Mesothelial cell of epicardium (in vitro differentiated cells): ENCODE results near the gene RUSC2. TPM values are rescaled to one million over a fixed set of nuclear protein-coding genes. Genes with fewer than 3 reads are reported as not detected.

ENCODE experiments used
- DNase-seq, 2 experiments: peaks; one replicate each; pipeline ENCODE4 v3.0.0; 2021; ENCODE audit warnings: low spot score in 2 of 2; ENCODE audit not compliant: unreplicated experiment in 2 of 2
- H3K27ac Mint-ChIP-seq: 2 replicates; pipeline ENCODE4 v1.8.0; 2021; ENCODE audit warnings: mixed read lengths
- H3K27me3 Mint-ChIP-seq: 2 replicates; pipeline ENCODE4 v1.8.0; 2021; ENCODE audit warnings: low read depth, mixed read lengths
- H3K36me3 Mint-ChIP-seq: 2 replicates; pipeline ENCODE4 v1.8.0; 2021; ENCODE audit warnings: mixed read lengths
- H3K4me1 Mint-ChIP-seq: 2 replicates; pipeline ENCODE4 v1.8.0; 2021; ENCODE audit warnings: mixed read lengths
- H3K4me3 Mint-ChIP-seq: 2 replicates; pipeline ENCODE4 v1.8.0; 2021; ENCODE audit warnings: mild to moderate bottlenecking, moderate library complexity, mixed read lengths
- H3K9me3 Mint-ChIP-seq: 2 replicates; pipeline ENCODE4 v1.8.0; 2021; ENCODE audit warnings: mixed read lengths
- total RNA-seq: library from RNA; stranded (reverse); gene quantifications from 3 replicates; pipeline ENCODE4 v1.2.1, GENCODE V29; 2021
- TF ChIP-seq, protein P1 (sequence below): fragments of 200-600 bp; sonication (generic); IDR thresholded peaks from one replicate; pipeline ENCODE4 v1.5.0; 2021; ENCODE audit warnings: antibody characterized with exemption; ENCODE audit not compliant: unreplicated experiment

The RUSC2 gene
- total RNA-seq, 1 donor from 2014 or later: 33.5 TPM

DNA sequence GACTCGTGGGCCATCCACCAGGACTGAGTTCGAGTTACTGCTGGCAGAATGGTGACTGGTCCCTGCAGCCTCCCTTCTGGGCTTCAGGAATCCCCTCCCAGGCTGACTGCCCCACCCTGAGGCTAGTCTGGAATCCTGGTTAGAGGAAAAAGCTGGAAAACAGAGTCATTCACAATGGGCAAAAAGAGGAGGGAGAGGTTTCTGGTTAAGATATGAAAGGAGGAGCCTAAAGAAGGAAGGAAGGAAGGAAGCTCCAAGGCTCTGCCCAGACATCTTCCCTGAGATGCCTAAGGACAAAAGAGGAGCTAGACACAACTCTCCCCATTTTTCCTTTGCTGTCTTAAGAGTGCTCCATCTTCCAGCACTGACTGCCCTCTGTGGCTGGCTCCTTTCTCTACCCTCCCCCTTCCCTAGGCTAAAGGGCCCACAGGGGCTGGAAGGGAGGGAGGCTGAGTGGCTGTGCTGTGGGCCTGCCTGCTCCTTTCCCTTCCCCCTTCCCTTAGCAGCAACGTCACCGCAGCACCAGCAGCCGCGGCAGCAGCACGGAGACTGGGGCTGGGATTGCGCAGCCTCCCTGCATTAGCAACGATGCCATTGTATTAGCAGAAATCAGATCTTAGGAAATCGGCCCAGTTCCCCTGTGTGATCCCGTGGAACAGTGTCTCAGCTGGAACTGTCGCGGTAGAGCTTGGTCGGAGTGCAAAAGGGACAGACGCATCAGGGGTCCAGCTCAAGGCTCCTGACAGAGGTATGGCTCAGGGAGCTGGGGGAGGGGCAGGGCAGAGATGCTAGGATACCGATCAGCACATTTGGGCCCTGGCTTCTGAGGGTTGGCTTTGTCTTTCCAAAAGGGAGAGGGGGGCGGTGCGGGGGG is 48.7 kb downstream of the RUSC2 start:
- peaks cover 33% of the 10 kb centered on the region for H3K4me1 Mint-ChIP-seq
- TF ChIP-seq, protein P1, sequence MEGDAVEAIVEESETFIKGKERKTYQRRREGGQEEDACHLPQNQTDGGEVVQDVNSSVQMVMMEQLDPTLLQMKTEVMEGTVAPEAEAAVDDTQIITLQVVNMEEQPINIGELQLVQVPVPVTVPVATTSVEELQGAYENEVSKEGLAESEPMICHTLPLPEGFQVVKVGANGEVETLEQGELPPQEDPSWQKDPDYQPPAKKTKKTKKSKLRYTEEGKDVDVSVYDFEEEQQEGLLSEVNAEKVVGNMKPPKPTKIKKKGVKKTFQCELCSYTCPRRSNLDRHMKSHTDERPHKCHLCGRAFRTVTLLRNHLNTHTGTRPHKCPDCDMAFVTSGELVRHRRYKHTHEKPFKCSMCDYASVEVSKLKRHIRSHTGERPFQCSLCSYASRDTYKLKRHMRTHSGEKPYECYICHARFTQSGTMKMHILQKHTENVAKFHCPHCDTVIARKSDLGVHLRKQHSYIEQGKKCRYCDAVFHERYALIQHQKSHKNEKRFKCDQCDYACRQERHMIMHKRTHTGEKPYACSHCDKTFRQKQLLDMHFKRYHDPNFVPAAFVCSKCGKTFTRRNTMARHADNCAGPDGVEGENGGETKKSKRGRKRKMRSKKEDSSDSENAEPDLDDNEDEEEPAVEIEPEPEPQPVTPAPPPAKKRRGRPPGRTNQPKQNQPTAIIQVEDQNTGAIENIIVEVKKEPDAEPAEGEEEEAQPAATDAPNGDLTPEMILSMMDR: no peak
- peak overlapping the region; percentile 97 for H3K27ac Mint-ChIP-seq
- H3K27me3 Mint-ChIP-seq: no peaks in the 10 kb centered on the region
- peak in 1 of 2 experiments; percentile 76 for DNase-seq
- peak overlapping the region; percentile 87 for H3K4me3 Mint-ChIP-seq
- H3K9me3 Mint-ChIP-seq: no peaks in the 10 kb centered on the region
- peaks cover under 1% of the 10 kb centered on the region for H3K36me3 Mint-ChIP-seq

Other genes starting within 250 kb of the RUSC2 start
- gene TESK1, start 115.2 kb downstream of the RUSC2 start, total RNA-seq: 48.7 to 52.9 TPM (median 49.0 TPM) in 3 replicates
- 4.2 to 5.2 TPM (median 4.7 TPM) in 3 replicates for gene CD72, start 128.3 kb downstream of the RUSC2 start, total RNA-seq
- gene SIT1, start 160.8 kb downstream of the RUSC2 start, total RNA-seq: not detected in 3 replicates
- 20,234 to 21,305 TPM (median 21,148 TPM) in 3 replicates for gene RMRP, start 167.9 kb downstream of the RUSC2 start, total RNA-seq
- gene CCDC107, start 168.2 kb downstream of the RUSC2 start, total RNA-seq: 16.7 to 17.8 TPM (median 17.0 TPM) in 3 replicates
- gene ARHGEF39, start 175.1 kb downstream of the RUSC2 start, total RNA-seq: 6.3 to 8.0 TPM (median 6.5 TPM) in 3 replicates
- 1.1 to 2.3 TPM (median 1.7 TPM) in 3 replicates for gene CA9, start 183.8 kb downstream of the RUSC2 start, total RNA-seq
- 289 to 294 TPM (median 291 TPM) in 3 replicates for gene TPM2, start 199.8 kb downstream of the RUSC2 start, total RNA-seq
- gene TLN1, start 242.1 kb downstream of the RUSC2 start, total RNA-seq: 224 to 230 TPM (median 226 TPM) in 3 replicates
- gene CREB3, start 242.6 kb downstream of the RUSC2 start, total RNA-seq: 29.1 to 32.7 TPM (median 31.6 TPM) in 3 replicates